GM10266 (cell line): ENCODE results near the gene DNAJA4.

Experiments
- DNase-seq: peaks from one replicate; pipeline ENCODE4 v3.0.0; 2012; ENCODE audit errors: extremely low spot score
- CTCF ChIP-seq: IDR thresholded peaks from 2 replicates; pipeline ENCODE4 v1.5.1; 2012; ENCODE audit warnings: mild to moderate bottlenecking, low read depth; ENCODE audit not compliant: control insufficient read depth, insufficient read depth; ENCODE audit errors: missing control alignments

The DNAJA4 gene

GRCh38 chr15:78247911-78248310 lies 16.5 kb upstream of the DNAJA4 start:
- DNase-seq = no peak
- TF ChIP-seq CTCF = no peak

GRCh38 chr15:78249131-78249530 lies 15.2 kb upstream of the DNAJA4 start:
- DNase-seq = no peak
- no peak for TF ChIP-seq CTCF

DNA sequence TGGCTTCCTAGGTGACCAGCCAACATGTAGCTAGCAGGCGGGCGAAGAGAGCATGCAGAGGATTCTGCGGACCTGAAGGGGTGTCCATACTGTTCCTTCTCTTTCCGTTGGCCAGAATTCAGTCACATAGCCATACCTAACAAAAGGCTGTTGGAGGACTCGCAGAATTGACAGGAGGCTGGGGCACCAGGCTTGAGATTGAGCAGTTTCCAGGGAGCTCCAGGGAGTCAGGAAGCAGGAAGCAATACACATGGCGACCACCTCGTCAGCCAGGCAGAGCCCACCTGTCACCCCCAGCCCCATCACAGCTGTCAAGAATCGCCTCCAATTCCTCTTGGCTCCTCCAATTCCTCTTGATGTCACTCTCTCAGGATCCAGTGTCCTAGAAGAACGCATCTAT lies 13.2 kb upstream of the DNAJA4 start:
- no peak for DNase-seq
- TF ChIP-seq CTCF = no peak

DNA sequence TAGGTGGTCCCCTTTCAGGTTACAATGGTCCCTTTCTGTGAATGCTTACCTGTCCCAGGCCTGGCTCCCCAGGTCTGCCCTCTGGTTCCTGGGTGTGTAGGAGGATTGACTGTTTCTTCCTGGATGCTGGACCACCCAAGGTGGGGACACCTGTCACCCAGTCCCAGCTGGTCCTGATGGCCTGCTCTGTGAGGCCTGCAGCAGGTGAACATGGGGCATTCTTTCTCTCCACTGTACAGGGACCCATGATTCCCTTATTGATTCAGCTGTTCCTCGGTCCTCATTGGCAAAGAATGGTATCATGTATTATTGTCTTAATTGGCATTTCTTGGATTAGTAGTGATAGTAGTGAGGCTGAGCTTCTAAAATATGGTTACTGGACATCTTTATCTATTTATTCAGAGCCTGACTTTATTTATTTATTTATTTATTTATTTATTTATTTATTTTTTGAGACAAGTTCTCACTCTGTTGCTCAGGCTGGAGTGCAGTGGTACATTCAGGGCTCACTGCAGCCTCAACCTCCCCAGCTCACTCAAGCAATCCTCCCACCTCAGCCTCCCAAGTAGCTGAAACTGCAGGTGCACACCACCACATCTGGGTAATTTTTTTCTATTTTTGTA lies 8.8 kb upstream of the DNAJA4 start:
- TF ChIP-seq CTCF = no peak
- DNase-seq = no peak

DNA sequence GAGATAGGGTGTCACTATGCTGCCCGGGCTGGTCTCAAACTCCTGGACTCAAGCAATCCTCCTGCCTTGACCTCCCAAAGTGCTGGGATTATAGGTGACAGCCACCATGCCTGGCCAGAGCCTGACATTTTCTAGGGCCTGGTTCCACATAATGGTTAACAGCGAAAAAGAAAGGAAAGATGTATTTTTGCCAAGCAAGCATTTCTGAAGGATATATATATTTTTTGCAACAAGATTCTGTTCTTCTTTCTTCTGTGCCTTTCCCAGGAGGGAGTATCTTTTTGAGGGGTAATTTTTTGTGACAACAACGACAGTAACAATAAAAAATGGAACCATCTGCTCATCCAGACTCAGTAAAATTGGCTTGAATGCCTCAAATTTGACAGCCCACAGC lies 8.3 kb upstream of the DNAJA4 start:
- TF ChIP-seq CTCF = no peak
- no peak for DNase-seq

GRCh38 chr15:78257681-78258080 lies 6.7 kb upstream of the DNAJA4 start:
- TF ChIP-seq CTCF = no peak
- DNase-seq = no peak

DNA sequence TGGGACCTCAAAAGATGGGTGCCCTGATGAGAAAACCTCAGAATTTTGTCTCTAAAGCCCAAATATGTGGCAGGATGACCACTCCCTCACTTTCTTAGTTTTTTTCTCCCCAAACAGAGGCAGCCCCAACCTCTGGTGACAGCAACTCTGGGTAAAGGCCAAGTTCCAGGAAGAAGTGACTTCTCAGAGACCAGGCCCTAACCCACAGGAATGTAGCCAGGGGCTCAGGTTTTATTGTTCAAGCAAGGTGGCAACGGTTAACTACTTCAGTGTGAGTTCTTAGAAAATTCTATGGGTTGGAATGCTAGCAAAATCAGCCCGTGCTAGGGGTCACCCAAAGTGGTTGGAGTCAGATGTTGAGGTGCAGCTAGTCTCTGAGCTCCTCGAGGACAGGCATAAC lies 5.1 kb upstream of the DNAJA4 start:
- DNase-seq = no peak
- TF ChIP-seq CTCF = no peak
